Measurements from ENCODE around the gene KAZN.

- TF ChIP-seq CTCF (IDR thresholded peaks at IDR 0.05), result no peak
- no peak for TF ChIP-seq ZBTB33 (IDR thresholded peaks at IDR 0.05; ENCODE audit: borderline replicate concordance, low read depth)
- no peak for TF ChIP-seq TAF1 (IDR thresholded peaks at IDR 0.05; ENCODE audit: borderline replicate concordance, low read depth, low read length)
- no peak for TF ChIP-seq REST (IDR thresholded peaks at IDR 0.05; ENCODE audit: low read depth, low read length)
- TF ChIP-seq MAX (IDR thresholded peaks at IDR 0.05; ENCODE audit: low read depth), result no peak
- no peak for TF ChIP-seq PBX3 (IDR thresholded peaks at IDR 0.05)
- no peak for TF ChIP-seq EZH2phosphoT487 (IDR thresholded peaks at IDR 0.05; ENCODE audit: borderline replicate concordance, low read depth)
- no peak for TF ChIP-seq USF1 (IDR thresholded peaks at IDR 0.05; ENCODE audit: borderline replicate concordance, low read depth)
- TF ChIP-seq NRF1 (IDR thresholded peaks at IDR 0.05; ENCODE audit: low read depth, low read length), result no peak
- no peak for TF ChIP-seq RFX5 (IDR thresholded peaks at IDR 0.05; ENCODE audit: low read length)
- TF ChIP-seq FOXJ3 (CRISPR knock-in tag; IDR thresholded peaks at IDR 0.05), result no peak
- TF ChIP-seq JUND (IDR thresholded peaks at IDR 0.05), result no peak
Observed at GRCh38 chr1:14748151-14748550, 149.7 kb downstream of the KAZN start.
